Left lobe of liver (tissue), 2 donors: ENCODE measurements around the gene HID1. TPM values are rescaled to one million over a fixed set of nuclear protein-coding genes. Genes with fewer than 3 reads are reported as not detected.
"Not testable (repeated sequence)": the region's sequence is repeated elsewhere in the genome, so short reads cannot be mapped to it uniquely, and the experiment has no call there.

Source experiments
- ATAC-seq: fragments of 200-7000 bp; cut with Tn5 transposase; one replicate; pipeline ENCODE4 v1.9.1; 2020; ENCODE audit warnings: mild to moderate bottlenecking, moderate library complexity
- DNase-seq: peaks from one replicate; pipeline ENCODE4 v3.0.0-alpha.2; 2020; ENCODE audit warnings: low spot score
- total RNA-seq: library from RNA; stranded (reverse); gene quantifications from one replicate; pipeline ENCODE4 v1.2.1, GENCODE V29; 2021
- donor health status: DM: no; HTN: no; CAD: no; lungs with moderate emphysema.
- donor health status: DM: no; HTN: yes; CAD: no.

The HID1 gene
- total RNA-seq, 1 donor from 2014 or later = 5.9 TPM

DNA sequence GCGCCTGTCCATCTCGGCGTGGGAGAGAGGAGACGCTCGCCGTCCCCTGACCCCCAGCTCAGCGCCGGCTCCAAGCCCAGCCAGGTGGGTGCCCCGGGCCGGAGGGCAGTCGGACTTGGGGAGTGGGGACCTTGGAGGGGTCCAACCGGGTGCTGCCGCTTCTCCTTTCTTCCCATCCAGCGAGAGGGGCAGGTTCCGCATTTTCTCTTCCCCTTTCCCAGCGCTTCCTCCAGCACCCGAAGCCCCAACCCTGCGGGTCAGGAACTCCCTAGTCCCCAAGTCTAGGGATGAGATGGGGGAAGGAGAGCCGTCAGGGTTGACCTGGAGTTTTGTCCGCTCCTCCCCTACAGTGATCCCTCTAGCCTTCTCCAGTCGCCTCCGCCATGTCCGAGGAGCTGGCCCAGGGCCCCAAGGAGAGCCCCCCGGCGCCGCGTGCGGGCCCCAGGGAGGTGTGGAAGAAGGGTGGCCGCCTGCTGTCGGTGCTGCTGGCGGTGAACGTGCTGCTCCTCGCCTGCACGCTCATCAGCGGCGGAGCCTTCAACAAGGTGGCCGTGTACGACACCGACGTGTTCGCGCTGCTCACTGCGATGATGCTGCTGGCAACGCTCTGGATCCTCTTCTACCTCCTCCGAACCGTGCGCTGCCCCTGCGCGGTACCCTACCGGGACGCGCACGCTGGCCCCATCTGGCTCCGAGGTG, 48.2 kb downstream of the HID1 start, which contains the start of gene OTOP2:
Gene OTOP2 (plus strand): TSS at position 24 of the 699 bp plus-strand sequence. CDS start 360 bp downstream, at position 384.
- peak; percentile 15 for ATAC-seq
- no peak for DNase-seq

DNA sequence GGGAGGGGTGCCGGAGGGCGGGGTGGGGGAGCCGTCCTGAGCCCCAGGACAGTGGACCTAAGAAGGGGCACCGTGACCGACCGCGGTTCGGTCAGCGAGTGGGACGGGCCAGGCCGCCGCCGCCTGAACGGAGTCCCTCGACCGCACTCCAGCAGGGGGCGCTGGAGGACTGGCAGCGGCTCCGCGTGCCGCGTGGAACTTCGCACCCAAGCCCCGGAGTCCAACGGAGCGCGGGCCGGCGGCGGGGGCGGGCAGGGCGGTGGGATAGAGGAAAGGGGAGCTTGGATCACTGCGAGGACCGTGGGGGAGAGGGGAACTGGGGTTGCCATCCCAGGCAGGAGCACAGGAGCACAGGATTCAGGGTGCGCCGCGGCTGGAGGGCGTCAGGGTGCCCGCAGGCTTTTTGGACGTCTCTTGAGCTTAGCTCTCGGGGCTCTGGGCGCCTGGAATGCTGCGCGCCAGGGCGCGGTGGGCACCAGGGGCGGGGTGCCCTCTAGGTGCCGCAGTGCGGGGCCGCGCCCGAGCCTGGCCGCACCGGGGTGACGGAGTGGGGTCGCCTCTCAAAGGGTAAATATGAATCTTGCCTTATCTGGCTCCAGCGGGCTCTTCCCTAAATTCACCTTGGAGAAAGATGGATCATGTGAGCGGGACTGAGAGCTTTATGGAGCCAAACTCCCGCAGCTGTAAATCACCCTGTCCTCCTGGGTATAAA, 48.9 kb downstream of the HID1 start:
- DNase-seq (peak; percentile 73), ATAC-seq (peak; percentile 87)

GRCh38 chr17:74922694-74923537, 49.6 kb downstream of the HID1 start, which contains the start of gene USH1G:
TSS of gene USH1G (minus strand) at chr17:74923255. CDS start at chr17:74923073, 182 bp downstream.
- DNase-seq (no peak), ATAC-seq (peak; percentile 25)

DNA sequence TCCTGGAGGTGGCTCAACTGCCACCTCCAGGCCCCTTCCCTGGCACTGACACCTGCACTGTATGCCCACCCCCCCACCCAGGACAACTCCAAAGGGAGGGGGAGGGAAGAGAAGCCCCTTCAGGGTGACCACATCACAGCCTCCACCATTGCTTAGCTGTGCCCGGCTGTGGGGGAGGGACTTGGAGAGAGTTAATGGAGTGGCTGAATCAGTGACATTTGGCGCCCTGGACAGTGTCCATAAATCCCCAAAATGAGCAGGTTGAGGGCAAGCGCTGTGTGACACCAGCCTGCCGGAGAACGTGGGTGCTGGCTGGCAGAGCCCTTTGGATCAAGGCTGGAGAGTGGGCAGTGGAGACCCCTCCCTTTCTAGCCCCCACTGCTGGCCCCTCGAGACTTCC, 50.4 kb downstream of the HID1 start:
- no peak for DNase-seq
- no peak for ATAC-seq

GRCh38 chr17:74921769-74922168, 50.8 kb downstream of the HID1 start:
- DNase-seq (no peak), ATAC-seq (no peak)

DNA sequence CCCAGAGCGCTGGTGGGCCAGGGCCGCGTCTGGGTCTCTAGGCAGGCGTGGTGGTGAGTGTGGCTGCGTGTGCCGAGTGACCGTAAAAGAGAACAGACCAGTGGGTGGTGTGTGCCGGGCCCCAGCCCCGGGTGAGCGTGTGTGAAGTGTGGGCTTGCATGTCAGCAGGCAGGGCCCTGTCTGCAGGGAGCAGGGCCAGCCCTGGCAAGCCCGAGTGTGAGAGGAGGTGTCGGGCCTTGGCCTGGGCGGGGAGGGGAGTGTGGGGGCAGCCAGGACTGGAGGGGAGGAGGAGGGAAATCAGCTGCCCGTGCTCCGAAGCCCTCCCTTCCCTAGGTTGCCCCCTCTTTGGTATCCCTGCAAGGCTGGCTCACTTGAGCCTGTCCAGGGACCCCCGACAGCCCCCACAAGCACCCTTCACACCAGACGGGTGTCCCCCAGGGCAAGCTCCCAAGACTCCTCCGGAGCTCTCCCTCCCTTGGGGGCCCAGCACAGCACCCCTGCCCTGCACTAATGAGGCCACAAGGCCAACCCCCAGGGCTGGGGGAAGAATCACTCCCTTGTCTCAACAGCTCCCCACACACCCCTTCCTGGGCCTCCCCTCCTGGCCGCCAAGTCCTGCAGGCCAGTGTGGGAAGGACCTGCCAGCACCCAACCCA, 51.4 kb downstream of the HID1 start:
- ATAC-seq = no peak
- no peak for DNase-seq

DNA sequence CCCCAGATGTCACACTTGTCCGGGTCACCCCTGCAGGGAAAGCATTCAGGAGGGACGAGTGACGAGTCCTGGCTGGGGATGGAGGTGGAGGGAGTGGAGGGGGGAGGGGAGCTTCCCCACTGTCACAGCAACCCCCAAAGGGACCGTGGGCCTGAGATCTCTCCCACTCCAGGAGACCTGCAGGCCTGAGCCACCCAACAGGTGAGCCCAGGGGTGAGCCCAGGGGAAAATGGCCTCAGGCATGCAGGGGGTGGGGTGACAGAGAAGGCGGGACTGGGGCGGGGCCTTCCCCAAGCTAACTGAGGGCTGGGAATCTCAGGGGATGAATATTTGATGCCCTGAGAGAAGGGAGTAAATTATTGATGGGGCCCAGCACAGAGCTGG, 51.9 kb downstream of the HID1 start:
- DNase-seq = no peak
- ATAC-seq = no peak

GRCh38 chr17:74920306-74920620, 52.3 kb downstream of the HID1 start:
- ATAC-seq (no peak), DNase-seq (no peak)

GRCh38 chr17:74919440-74920305, 52.9 kb downstream of the HID1 start:
- peak; percentile 39 for ATAC-seq

DNA sequence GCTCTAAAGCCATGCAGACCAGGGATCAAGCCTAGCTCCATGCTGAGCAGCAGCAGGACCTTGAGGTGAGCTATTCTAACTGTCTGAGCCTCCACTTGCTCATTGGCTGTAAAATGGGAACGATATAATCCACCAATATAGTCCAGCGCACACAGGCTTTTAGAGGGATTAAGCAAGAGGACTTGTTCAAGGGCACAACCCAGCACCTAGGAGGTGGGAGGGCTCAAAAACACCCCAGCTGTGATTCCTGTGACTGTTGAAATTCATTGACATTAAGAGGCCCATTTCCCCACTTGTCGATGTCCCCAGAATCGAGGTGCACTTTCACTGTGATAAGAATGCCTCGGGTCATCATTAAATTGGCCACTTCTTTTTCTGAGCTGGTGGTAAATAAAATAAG, 53.7 kb downstream of the HID1 start:
- DNase-seq (no peak), ATAC-seq (no peak)

More at GRCh38 chr17:74919440-74920305, 52.9 kb downstream of the HID1 start:
- DNase-seq = no peak

DNA sequence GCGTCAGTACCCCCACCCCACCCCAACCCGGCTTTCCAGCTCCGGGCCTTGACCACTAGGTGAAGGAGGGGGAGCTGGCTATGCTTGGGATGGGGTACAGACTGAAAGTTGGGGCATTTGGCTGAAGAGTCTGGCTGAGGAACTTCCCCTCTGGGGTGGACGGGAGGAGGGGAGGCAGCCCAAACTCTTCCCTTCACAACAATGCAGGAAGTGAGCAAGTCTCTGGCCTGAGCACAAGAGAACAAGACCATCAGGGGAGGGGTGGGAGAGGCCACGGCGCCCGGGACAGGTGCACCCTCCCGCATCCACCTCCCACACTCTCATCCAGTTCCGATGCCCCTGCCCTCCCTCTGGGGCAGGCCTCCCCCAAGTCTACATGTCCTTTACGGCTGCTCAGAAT, 55.1 kb downstream of the HID1 start:
- DNase-seq (no peak), ATAC-seq (peak; percentile 23)

DNA sequence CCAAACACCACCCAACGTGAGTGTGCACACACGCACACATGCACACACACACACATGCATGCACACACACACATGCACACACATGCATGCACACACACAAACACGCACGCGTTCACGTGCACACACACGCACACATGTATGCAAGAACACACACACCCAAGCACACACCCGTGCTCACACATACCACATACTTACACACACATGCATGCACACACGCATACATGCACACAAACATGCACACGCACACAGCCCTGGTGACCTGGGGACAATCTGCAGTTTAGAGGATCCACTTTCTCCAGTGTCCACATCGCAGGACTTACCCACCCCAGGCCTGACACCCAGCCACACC, 55.7 kb downstream of the HID1 start:
- DNase-seq (no peak), ATAC-seq (no peak)

DNA sequence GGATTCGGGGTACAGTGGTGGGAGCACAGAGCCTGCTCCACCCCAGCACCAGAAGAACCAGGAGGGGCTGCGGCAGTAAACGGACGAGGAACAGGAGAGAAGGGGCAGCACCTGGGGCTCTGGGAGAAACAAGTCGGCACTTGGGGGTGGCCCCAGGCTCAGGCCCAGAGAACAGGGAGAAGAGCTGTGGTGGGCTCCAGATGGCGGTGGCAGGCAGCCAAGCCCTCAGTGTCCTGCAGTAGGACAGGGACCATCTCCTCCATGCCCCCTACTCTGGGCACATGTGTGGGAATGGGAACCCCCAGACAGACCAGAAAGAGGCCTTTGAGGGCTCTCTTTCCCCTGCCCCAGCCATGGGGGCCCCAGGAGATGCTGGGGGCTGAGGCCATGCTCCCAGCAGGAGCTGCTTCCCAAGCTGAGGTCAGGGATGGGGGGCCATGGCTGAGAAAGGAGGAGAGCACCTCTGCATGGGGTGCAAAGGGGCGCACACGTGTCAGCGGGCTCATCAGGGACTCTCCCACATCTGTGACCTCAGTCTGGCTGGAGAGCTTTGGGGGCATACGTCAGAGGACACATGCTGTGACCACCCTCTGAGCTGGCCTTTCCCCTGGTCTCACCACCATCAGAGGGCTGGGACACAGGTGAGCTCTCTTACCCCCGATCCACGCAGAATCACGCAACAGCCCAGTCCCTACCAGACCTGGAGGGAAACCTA, 56.3 kb downstream of the HID1 start:
- no peak for ATAC-seq
- DNase-seq = no peak

DNA sequence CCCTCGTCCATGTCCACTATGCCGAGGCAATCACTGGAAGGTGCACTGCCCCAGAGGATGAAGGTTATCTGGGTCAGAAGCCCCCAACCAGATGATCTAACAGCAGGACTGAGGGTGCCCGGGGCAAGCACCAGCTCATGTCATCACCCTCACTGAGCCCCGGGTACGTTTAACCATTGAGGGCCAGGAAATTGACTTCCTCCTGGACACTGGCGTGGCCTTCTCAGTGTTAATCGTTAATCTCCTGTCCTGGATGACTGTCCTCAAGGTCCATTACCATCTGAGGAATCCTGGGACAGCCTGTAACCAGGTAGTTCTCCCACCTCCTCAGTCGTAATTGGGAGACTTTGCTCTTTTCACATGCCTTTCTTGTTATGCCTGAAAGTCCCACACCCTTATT, 61.1 kb downstream of the HID1 start:
- DNase-seq, ATAC-seq: not testable (repeated sequence)

DNA sequence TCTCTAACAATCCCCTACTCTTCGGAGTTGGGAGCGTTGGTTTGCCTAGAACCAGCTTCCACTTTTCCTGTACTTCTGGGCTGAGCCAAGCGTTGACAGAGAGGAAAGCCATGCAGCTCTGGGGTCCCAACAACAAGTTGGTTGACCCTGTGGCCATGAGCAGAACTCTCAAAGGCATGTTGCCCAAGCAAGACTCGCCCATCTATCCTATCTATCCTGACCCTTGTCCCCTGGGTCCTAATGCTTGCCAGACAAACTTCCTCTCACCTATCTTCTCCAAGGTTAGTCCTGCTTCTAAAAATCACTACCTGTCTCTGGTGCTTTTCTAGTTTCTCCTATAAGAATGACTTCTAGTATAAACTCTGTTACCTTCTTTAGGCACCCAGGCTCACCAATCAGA, 63.5 kb downstream of the HID1 start:
- DNase-seq = not testable (repeated sequence)

DNA sequence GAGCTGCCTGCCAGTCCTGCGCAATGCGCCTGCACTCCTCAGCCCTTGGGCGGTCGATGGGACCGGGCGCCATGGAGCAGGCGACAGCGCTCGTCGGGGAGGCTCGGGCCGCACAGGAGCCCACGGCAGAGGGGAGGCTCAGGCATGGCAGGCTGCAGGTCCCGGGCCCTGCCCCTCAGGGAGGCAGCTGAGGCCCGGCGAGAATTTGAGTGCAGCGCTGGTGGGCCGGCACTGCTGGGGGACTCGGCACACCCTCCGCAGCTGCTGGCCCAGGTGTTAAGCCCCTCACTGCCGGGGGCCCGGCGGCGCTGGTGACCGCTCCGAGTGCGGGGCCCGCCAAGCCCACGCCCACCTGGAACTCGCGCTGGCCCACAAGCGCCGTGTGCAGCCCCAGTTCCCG, 65.5 kb downstream of the HID1 start:
- no peak for ATAC-seq
- DNase-seq = no peak

More for the DNA sequence above, 63.5 kb downstream of the HID1 start:
- not testable (repeated sequence) for ATAC-seq

GRCh38 chr17:74906214-74906793, 66.3 kb downstream of the HID1 start:
- not testable (repeated sequence) for ATAC-seq, DNase-seq

DNA sequence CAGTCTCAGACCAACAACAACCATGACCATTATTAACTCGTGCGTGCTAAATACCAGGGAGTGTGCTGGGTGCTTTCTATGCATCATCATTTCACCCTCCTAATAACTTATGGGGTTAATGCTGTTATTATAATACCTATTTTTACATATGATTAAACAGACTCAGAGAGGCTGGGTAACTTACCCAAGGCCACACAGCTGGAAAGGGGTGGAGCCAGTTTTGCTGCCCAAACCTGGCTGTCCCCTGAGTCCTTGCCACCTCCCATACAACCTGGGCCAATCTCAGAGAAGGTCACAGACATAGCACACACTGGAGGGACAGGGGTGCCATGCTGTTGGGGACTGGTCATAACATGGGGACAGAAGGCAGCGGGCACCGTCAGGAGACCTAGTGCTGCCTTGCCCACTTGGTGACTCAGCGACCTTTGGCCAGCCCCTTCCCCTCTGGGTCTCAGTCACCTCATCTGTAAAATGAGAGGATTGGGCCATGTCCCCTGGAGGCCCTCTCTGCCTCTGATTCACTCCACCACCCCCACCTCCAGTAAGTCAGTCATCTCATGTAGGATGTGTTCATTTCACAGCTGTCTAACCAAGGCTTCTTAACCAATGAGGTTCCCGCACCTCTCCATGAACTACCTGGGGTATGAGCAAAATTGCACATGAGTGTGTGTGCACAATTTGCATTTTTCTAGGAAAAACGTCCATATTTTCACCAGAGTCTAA, 67.7 kb downstream of the HID1 start:
- ATAC-seq (no peak), DNase-seq (no peak)
